Prostate gland (tissue), 2 donors: Measurements from ENCODE around the gene NAGPA.

Experiments used
- POLR2AphosphoS5 ChIP-seq: sonication (generic); formaldehyde crosslinking; IDR thresholded peaks from one replicate; pipeline ENCODE4 v1.6.1; 2017; ENCODE audit warnings: antibody characterized with exemption
- TF ChIP-seq, protein P1 (sequence below), 4 experiments: fragments of 200-600 bp in 2 of 4; fragments of 450-650 bp in 2 of 4; sonication (generic) in 2 of 4; IDR thresholded peaks; 1 replicate in 3 of 4; 2 replicates in 1 of 4; pipeline ENCODE4 v1.5.1; 2016 to 2019; ENCODE audit warnings: antibody characterized with exemption in 4 of 4, mild to moderate bottlenecking in 2 of 4, moderate library complexity in 2 of 4

GRCh38 chr16:4984174-4984990, 49.4 kb downstream of the NAGPA start:
- TF ChIP-seq, protein P1, sequence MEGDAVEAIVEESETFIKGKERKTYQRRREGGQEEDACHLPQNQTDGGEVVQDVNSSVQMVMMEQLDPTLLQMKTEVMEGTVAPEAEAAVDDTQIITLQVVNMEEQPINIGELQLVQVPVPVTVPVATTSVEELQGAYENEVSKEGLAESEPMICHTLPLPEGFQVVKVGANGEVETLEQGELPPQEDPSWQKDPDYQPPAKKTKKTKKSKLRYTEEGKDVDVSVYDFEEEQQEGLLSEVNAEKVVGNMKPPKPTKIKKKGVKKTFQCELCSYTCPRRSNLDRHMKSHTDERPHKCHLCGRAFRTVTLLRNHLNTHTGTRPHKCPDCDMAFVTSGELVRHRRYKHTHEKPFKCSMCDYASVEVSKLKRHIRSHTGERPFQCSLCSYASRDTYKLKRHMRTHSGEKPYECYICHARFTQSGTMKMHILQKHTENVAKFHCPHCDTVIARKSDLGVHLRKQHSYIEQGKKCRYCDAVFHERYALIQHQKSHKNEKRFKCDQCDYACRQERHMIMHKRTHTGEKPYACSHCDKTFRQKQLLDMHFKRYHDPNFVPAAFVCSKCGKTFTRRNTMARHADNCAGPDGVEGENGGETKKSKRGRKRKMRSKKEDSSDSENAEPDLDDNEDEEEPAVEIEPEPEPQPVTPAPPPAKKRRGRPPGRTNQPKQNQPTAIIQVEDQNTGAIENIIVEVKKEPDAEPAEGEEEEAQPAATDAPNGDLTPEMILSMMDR (IDR thresholded peaks at IDR 0.05): no peak
- TF ChIP-seq POLR2AphosphoS5: no peak
